Jurkat, Clone E6-1 (cell line): Measurements from ENCODE around the gene TMEM185B.
"Not testable (repeated sequence)": the region's sequence is repeated elsewhere in the genome, so short reads cannot be mapped to it uniquely, and the experiment has no call there.

Experiments used
- DNase-seq: peaks from one replicate; pipeline ENCODE4 v3.0.0-alpha.2; 2011; ENCODE audit warnings: low read depth, low spot score
- H3K4me3 ChIP-seq: 2 replicates; pipeline ENCODE4 v1.5.1; 2011; ENCODE audit warnings: mild to moderate bottlenecking, low read length, control low read depth, moderate library complexity

Gene TMEM185B

DNA sequence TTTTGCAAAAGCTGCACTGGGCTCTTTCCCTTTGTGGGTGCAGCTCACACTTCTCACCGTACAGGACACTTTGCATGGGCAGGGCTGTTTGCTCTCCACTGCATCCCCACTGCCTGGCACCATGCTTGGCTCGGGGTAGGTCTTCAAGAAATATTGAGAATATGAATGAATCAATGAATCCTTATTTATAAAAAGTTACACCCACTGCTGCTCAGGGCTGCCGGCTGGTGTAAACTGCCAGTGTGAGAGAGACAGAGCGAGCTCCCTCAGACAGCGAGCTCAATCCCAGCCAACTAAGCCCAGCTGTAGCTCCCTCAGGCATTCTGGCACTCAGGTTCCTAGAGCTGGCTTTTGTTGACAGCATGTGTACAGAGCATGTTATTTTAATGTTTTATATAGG lies 3.4 kb downstream of the TMEM185B start:
- DNase-seq, result no peak
- H3K4me3 ChIP-seq, result no peak overlapping the region

DNA sequence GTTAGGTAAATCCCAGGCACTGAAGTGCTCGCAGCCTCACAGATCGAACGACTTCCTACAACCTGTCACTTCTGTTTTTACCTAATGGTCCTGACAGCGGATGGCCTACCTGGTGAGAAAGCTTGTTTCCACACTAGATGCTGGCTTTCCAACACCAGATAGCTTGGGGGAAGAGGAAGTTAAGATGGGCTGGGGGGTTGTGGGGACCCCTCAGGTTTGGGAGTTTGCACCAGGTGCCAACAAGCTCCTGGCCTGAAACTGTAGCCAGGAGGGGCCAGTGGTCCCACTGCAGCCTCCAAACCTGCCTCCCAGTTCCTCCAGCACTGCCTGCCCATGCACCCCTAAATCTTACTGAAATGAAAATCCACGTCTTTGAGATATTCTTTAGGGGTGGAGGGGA lies 3.9 kb downstream of the TMEM185B start:
- H3K4me3 ChIP-seq, result no peak overlapping the region
- no peak for DNase-seq

DNA sequence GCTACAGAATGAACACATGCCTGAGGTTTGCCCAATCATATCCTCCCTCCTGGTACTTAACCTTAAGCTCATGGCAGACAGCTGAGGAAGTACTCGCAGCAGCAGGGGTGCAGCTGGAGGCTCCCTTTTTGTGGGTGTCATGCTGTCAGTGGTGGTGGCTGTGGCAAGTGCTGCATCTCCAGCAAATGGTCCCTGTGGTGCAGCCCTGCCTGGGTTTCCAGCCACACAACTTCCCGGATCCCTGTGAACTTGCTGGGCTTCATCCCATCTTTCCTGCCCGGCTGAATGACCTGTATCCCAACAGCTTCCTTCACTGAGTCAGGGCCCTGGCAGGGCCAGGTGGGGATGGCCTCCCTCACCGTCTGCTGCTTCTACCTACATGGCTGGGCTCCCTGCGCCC lies 5.0 kb downstream of the TMEM185B start:
- no peak overlapping the region for H3K4me3 ChIP-seq
- no peak for DNase-seq

DNA sequence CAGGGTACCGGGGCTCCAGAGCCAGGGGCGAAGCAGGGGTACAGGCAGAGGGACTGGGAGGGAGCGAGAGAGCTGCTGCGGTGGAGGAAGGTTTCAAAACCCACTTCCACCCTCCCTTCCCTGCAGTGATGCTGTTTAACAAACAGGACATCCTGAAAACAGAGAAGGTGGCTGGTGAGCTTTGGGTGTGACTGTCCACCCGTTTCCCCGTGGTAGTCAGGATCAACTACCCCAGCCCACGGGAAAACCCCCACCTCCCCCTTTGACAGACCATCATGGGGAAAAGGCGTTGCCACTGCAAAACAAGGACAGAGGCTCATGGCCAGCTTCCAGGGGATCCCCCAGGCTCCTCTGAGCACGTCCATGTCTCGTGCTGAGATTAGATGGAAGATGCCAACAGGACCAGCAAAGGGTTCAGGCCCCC lies 12.9 kb downstream of the TMEM185B start:
- no peak overlapping the region for H3K4me3 ChIP-seq
- DNase-seq, result no peak

DNA sequence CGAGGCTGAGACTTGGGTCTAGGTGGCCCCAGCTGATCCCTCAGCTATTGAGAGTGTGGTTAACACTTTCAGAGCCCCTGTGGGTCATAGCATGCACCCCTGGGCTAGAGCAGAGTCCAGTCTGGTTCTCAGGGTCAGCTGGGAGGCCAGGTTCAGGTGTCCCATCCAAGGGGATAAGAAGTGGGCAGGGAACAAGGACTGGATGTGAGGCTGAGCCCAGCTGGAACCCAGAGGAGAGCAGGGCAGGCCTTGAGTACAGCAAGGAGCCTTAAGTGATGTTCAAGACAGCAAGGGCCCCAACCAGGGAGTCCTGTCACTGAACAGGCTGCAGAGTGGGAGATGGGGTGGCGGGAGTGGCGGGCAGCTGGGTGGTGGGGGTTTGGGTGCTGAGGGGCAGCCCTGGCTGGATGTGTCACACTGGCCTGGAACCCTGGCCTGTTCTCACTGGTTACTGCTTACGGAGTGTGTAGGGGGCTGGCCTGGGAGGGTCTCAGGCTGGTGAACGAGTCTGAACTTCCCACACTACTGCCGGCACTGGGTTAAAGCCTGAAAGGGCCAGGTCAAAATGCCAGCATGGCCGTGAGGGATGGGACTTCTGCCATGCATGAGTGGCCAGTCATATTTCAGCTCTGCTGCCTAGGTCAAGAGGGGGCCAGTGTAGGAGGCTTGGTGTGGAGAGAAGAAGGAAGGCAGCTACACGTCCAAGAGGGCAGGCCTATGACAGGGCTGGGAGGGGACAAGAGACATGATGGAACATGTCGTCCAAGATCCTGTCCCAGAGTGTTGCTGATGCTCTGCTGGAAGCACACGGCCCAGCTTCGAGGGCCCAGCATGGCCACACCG lies 13.6 kb downstream of the TMEM185B start:
- no peak overlapping the region for H3K4me3 ChIP-seq
- no peak for DNase-seq

DNA sequence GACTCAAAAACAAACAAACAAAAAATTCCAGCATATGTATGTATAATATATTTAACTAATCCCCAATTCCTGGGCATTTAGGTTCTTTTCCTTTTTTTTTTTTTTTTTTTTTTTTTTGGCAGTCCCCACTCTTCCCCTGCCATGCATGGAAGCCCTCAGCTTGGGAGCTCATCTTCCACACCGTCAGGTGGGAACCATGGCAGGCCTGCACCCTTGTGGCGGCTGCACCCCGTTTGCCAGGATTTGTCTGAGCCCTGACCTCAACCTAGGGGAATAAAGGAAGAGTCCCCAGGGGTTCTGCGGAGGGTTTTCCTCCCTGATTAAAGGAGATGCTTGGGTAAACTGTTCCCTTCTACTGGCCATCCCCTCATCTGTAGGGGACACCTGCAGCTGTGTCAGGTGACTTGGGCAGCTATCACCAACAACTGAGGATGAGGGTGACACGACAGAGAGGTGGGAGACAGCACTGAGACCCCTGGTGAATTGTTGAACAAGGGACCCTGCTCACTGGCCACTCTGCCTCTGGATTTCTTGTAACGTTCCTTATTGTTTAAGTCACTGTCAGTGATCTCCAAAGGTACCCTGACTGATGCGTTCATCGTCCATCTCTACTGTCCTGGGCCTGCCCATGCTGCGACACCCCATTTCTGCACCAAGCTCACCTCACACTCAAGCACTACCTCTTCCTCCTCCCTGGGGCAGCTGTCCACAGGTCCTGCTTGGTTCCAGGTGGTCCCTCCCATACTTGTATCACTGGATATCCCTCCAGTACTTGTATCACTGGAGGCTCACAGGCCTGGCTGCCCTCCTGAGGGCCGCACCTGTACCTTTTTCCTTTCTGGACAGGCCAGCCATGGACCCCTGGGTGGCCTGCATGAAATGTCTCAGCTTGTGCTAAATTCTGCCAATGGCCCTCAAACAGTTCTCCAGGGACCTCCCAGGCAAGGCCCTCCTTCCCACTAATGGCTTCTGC lies 14.5 kb downstream of the TMEM185B start:
- no peak for DNase-seq
- no peak overlapping the region for H3K4me3 ChIP-seq

DNA sequence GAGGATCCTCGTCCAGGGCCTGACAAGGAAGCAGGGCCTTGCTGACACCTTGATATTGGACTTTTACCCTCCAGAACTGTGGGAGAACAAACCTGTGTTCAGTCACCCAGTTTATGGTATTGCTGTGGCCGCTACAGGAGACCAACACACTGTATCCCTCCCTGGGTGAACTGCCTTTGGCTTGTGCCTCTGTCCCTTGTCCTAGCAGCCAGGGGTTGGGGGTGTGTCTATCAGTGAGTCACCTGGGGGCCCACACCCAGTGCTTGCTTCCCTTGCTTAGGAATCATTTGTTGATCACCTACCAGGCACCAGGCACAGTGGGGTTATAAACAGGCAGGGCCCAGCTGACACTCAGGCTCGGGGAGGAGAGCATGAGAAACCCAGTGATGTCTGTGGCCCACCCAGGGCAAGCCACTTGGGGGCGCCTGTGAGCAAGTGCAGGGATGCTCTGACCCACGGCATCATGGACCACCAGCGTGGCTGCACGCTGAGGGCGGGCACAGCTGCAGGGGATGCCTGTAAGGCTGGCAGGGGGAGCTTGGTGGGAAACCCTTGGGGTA lies 17.1 kb downstream of the TMEM185B start:
- DNase-seq, result no peak

DNA sequence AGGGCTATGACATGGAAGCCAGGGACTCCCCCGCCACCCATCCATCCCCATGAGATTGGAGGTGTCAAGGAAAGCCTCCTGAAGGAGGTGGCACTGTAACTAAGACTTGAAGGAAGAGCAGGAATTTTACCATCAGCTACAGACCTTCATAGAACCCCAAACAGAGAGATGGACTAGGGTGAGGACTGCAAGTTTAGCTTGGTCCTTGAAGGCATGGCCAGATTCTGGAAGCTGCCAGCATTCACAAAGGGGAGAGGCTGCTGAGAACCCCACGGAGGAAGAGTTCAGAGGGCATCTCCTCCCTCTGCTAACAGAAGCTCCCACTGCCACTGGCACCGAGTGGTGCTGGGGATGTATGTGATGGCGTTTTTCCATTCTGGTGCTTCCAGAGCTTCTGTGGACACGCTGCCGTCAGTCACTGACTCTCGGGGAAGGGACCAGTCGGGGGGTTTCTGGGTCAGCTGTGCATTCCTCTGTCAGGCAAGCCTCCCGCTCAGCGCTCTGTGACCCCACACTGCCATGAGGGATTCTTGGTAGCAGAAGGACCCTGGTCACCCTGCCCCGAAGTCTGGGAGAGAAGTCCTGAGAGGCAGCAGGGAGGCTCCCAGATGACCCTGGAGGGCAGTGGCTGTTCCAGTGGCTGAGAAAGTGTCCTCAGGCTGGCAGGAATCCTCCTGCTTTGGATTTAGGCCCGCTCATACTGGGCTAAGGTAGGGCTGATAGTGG lies 18.1 kb downstream of the TMEM185B start:
- no peak for DNase-seq

More for the DNA sequence above, 17.1 kb downstream of the TMEM185B start:
- no peak overlapping the region for H3K4me3 ChIP-seq

DNA sequence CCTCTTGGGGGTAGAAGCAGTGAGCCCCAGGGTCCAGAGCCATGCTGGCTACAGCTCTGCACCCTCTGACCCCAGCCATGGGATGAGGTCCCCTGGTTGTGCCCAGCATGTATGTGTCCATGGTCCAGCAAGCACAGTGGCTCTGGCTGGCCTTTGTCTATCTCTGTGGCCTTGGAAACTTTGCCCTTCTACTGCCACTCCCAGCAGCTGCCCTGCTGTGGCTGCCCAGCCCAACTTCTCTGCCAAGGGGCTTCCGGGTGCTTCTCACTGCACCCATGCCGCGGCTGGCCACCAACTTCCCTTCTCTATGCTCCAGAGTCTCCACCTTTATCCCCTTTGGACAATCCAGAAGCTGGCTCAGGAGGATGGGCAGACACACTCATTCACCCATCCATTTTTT lies 18.8 kb downstream of the TMEM185B start:
- no peak overlapping the region for H3K4me3 ChIP-seq
- DNase-seq, result no peak

More for the DNA sequence above, 18.1 kb downstream of the TMEM185B start:
- H3K4me3 ChIP-seq, result no peak overlapping the region

DNA sequence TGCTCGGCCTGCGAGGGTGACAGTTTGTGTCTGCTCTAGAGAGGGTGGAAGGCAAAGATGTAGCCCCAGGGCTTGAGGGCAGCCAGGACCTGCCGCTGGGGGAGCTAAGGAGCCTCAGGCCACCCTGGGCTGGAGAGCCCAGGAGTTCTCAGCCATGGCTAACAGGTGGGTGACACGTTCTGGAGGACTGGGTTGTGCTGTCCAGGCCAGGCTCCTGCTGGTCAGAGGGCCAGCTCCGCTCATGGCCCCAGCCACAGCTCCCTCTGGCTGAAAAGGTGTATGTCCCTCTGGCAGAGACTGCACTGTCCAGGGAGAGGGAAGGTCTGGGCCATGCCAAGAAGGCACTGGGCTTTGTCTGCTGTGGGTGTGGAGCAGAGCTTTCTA lies 19.2 kb downstream of the TMEM185B start:
- H3K4me3 ChIP-seq, result no peak overlapping the region
- no peak for DNase-seq

DNA sequence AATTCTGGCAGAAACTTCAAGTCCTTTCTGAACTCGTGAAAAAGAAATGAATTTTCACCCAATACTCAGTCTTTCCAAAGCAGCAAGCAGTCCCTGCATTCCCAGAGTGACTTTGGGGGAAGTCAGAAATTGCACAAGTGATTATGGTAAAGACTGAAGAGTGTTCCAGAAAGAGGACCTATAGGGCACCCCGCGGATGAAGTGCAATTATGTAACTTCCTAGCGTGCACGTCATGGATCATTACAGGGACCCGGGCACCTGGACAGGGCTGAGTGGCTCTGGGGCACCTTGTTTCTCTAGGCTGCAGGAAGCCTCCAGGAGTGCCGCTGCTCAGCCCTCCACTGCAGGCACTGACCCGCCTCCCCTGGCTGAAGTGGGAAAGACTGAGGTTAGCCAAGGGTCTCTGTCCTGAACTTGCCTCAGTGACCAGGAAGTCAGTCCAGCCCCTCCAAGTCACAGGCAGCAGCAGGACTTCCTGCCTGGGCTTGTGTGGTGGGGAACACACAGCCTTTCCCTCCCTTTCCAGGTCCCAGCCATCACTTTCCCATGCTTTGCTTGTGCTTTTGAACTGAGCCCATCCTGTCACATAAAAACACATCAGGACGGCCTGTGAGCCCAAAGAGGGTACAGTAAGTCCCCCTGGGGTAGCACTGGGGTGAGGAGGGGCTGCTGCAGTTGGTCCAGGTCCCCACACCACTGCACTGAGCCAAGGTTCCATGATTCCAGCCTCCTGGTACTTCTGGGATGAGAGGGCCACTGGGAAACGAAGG lies 19.8 kb downstream of the TMEM185B start:
- H3K4me3 ChIP-seq, result no peak overlapping the region
- no peak for DNase-seq

DNA sequence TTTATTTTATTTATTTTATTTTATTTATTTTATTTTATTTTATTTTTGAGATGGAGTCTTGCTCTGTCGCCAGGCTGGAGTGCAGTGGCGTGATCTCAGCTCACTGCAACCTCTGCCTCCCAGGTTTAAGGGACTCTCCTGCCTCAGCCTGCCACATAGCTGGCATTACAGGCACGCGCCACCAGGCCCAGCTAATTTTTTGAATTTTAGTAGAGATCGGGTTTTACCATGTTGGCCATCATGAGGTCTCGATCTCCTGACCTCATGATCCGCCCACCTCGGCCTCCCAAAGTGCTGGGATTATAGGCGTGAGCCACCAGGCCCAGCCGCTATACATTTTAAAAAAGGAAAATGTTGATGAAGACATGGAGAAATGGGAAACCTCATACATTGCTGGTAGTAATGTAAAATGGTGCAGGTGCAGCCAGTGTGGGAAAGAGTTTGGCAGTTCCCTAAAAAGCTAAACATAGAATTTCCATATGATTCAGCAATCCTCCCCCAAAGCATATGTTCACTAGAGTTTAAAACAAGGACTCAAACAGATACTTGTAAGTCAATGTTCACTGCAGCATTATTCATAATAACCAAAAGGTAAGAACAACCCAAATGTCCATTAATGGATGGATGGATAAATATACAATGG lies 23.3 kb downstream of the TMEM185B start:
- DNase-seq, H3K4me3 ChIP-seq: not testable (repeated sequence)

DNA sequence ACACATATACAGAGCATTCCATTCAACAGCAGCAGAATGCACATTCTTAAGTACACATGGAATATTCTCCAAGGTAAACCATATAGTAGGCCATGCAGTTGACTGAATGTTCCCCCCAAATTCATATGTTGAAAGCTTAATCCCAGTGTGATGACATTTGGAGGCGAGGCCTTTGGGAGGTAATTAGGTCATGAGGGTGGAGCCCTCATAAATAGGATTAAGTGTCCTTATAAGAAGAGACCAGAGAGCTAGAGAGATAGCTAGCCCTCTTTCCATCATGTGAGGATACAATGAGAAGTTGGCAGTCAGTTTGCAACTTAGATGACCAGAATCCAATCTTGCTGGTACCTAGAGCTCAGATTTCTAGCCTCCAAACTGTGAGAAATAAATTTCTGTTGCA lies 27.6 kb downstream of the TMEM185B start:
- no peak for DNase-seq
- H3K4me3 ChIP-seq, result no peak overlapping the region

DNA sequence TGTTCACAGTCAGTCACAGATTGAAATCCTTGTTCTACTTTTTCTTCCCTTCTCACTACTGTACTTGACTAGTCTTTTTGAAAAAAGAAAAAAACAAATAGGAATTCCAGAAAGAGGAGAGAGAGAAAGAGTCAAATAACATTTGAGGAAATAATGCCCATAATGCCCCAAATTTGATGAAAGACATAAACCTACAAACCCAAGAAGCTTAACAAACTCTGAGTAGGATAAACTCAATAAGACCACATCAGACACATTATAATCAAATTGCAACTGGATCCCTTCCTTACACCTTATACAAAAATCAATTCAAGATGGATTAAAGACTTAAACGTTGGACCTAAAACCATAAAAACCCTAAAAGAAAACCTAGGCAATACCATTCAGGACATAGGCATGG lies 30.9 kb downstream of the TMEM185B start:
- H3K4me3 ChIP-seq, result no peak overlapping the region
- no peak for DNase-seq

DNA sequence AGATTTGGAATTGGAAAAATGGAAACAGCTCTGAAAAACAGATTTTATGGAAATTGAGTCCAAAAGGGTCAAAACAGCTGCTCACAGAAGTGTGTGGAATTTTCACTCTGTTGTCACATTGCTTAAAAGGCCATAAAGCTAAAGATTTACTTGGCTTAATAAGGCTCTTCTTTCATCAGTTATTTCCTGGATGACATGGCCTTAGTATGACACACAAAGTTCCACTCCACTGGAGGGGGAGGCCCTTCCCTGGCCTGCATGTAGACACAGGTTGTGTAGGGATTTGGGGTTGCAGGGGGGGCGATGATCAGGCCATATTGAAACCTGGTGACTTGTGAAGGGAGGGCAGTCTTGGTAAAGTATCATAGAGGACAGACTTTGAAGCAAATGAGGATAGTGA lies 34.0 kb downstream of the TMEM185B start:
- DNase-seq, result no peak
- H3K4me3 ChIP-seq, result no peak overlapping the region

DNA sequence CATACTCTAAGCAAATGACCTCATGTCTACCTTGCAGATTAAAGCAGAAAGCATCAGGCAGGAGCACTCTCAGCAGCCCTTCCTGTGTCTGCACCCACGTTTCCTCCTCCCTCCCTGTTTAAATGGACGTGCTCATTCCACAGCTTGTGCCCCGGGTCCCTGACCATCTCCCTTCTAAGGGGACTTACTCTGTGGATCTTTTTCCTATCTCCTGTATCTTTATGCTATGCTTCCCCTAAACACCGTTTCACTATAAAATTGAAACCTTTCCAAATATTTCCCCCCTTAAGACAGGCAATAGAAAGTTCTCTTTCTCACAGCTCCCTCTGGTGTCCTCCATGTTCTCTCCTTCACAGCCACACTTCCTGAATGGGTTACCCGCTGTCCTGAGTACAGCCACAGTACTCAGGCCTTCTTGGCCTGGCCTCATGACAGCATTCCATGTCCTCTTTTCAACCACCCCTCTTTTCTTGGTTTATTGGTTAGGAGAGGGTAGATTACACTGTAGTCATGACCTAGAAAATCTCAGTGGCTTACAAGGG lies 41.1 kb downstream of the TMEM185B start:
- DNase-seq, result no peak
- H3K4me3 ChIP-seq, result no peak overlapping the region

DNA sequence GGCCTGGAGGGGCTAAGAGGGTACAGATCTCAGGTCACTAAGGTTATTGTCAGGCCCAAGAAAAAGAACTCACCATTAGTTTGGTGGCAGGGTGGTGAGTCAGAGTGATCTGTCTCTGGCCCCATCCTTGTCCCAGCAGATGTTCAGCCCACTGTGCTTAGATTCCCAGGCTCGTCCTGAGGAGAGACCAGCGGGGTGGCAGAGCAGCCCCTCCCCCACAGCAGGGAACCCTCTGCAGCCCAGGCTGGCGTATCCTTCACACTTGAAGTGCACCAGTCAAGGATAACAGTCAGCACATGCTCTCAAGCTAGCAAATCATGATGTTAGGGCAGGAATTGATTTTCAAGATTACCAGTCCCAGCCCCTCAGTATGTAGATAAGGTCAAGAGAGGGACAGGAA lies 43.1 kb downstream of the TMEM185B start:
- no peak overlapping the region for H3K4me3 ChIP-seq
- no peak for DNase-seq

DNA sequence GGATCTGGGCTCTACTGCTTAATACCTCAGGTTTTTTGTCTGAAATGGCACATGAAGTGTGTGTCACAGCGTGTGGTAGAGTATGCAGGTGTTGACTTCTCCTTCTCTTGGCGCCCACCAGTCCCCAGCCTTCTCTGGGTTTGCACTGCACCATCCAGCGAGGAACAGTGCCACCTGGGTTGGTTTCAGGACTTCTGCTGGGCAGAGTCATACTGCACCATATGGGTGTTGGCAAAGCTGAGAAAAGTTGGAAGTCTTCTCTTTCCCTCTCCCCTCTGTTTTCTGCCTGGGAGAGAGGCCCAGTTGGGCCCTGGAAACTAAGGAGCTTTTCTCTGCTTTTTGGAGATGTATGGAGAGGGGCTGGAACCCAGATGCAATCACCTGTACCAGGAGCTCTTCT lies 43.8 kb downstream of the TMEM185B start:
- H3K4me3 ChIP-seq, result no peak overlapping the region
- no peak for DNase-seq
